ENCODE data around the gene CNTNAP2.

DNA sequence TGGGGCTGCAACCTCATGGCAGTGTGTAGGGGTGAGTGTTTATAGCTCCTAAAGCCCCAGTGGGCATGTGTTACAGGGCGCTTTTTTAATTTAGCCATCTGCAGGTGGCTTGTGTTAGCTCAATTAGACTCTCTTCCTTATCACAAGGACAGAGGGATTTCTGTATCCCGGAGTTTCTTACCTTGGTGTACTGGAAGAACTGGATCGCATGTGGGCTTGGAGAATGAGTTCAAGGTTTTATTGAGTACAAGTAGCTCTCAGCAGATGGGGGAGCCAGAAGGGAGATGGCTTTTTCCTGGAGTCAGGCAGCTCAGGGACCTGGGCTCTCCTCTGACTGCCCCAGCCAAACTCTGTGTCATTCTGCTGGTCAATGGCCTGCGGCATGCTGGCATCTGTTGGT lies 2320.4 kb downstream of the CNTNAP2 start:
- TF ChIP-seq SIN3A (conservative IDR thresholded peaks at IDR 0.05 in 1 of 2, IDR thresholded peaks at IDR 0.05 in 1 of 2; ENCODE audit: low read depth in 1 of 2, low read length in 2 of 2) (no peak), EGR1 (IDR thresholded peaks at IDR 0.05; ENCODE audit: borderline replicate concordance, low read depth, low read length) (no peak)
- TF ChIP-seq, protein P1, sequence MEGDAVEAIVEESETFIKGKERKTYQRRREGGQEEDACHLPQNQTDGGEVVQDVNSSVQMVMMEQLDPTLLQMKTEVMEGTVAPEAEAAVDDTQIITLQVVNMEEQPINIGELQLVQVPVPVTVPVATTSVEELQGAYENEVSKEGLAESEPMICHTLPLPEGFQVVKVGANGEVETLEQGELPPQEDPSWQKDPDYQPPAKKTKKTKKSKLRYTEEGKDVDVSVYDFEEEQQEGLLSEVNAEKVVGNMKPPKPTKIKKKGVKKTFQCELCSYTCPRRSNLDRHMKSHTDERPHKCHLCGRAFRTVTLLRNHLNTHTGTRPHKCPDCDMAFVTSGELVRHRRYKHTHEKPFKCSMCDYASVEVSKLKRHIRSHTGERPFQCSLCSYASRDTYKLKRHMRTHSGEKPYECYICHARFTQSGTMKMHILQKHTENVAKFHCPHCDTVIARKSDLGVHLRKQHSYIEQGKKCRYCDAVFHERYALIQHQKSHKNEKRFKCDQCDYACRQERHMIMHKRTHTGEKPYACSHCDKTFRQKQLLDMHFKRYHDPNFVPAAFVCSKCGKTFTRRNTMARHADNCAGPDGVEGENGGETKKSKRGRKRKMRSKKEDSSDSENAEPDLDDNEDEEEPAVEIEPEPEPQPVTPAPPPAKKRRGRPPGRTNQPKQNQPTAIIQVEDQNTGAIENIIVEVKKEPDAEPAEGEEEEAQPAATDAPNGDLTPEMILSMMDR (IDR thresholded peaks at IDR 0.05; ENCODE audit: control extremely low read depth in 1 of 3, insufficient read depth in 1 of 3, low read depth in 1 of 3, low read length in 3 of 3): no peak
